Astrocyte (in vitro differentiated cells and primary cell): ENCODE data around the gene ANKH.

ENCODE experiments used
- CTCF ChIP-seq: IDR thresholded peaks from 2 replicates; pipeline ENCODE4 v1.5.1; 2011; ENCODE audit warnings: low read depth, mild to moderate bottlenecking, inconsistent platforms, low read length, moderate library complexity; ENCODE audit not compliant: insufficient read depth
- EZH2 ChIP-seq: IDR thresholded peaks from 2 replicates; pipeline ENCODE4 v1.6.1; 2012; ENCODE audit warnings: mild to moderate bottlenecking, low read length, inconsistent platforms; ENCODE audit not compliant: insufficient read depth

GRCh38 chr5:14715481-14715880, 156.1 kb downstream of the ANKH start:
- no peak for TF ChIP-seq EZH2
- TF ChIP-seq CTCF: no peak
